WERI-Rb-1 (cell line): ENCODE results near the gene IPO4.
"Not testable (repeated sequence)": the region's sequence is repeated elsewhere in the genome, so short reads cannot be mapped to it uniquely, and the experiment has no call there.

Experiments used
- DNase-seq: peaks from one replicate; pipeline ENCODE4 v3.0.0-alpha.2; 2020
- H3K27ac ChIP-seq: fragments of 250-450 bp; sonication (Bioruptor Pico); 2 replicates; pipeline ENCODE4 v1.5.1; 2020; ENCODE audit warnings: mild to moderate bottlenecking, moderate library complexity
- H3K27me3 ChIP-seq: fragments of 250-450 bp; sonication (Bioruptor Pico); 2 replicates; pipeline ENCODE4 v1.5.1; 2021; ENCODE audit warnings: mild to moderate bottlenecking, low read depth, moderate library complexity; ENCODE audit not compliant: insufficient read depth, severe bottlenecking
- H3K36me3 ChIP-seq: fragments of 250-450 bp; sonication (Bioruptor Pico); 2 replicates; pipeline ENCODE4 v1.5.1; 2020; ENCODE audit warnings: mild to moderate bottlenecking, moderate library complexity
- H3K4me3 ChIP-seq: 2 replicates; pipeline ENCODE4 v1.5.1; 2011; ENCODE audit warnings: low read depth, mild to moderate bottlenecking, control low read depth, low read length
- H3K9me3 ChIP-seq: fragments of 250-450 bp; sonication (Bioruptor Pico); 2 replicates; pipeline ENCODE4 v1.5.1; 2021; ENCODE audit warnings: mild to moderate bottlenecking, moderate library complexity; ENCODE audit not compliant: severe bottlenecking
- CTCF ChIP-seq: IDR thresholded peaks from 2 replicates; pipeline ENCODE4 v1.5.1; 2011; ENCODE audit warnings: low read depth, mild to moderate bottlenecking, control low read depth, inconsistent platforms, low read length

The IPO4 gene

GRCh38 chr14:24231263-24232120 lies 42.9 kb upstream of the IPO4 start:
- Histone ChIP-seq H3K36me3 (peaks cover 23% of the 10 kb centered on the region), H3K9me3 (no peaks in the 10 kb centered on the region), H3K27me3 (no peaks in the 10 kb centered on the region), H3K27ac (peak overlapping the region; percentile 93), H3K4me3 (peak overlapping the region; percentile 71)
- DNase-seq, result no peak
- TF ChIP-seq CTCF, result no peak

- Histone ChIP-seq H3K9me3 (no peaks in the 10 kb centered on the region), H3K36me3 (peaks cover 7% of the 10 kb centered on the region), H3K27me3 (no peaks in the 10 kb centered on the region), H3K27ac (no peak overlapping the region), H3K4me3 (no peak overlapping the region)
- TF ChIP-seq CTCF, result no peak
- no peak for DNase-seq
These were observed 40.3 kb upstream of the IPO4 start for GRCh38 chr14:24228902-24229301.

- DNase-seq, result no peak
- Histone ChIP-seq H3K27me3 (no peaks in the 10 kb centered on the region), H3K9me3 (no peaks in the 10 kb centered on the region), H3K27ac (no peak overlapping the region), H3K36me3 (peaks cover 7% of the 10 kb centered on the region), H3K4me3 (no peak overlapping the region)
- TF ChIP-seq CTCF, result no peak
These were observed 37.9 kb upstream of the IPO4 start for GRCh38 chr14:24226473-24226872.

GRCh38 chr14:24224618-24225071 lies 36.0 kb upstream of the IPO4 start:
- Histone ChIP-seq H3K27me3 (no peaks in the 10 kb centered on the region), H3K4me3 (no peak overlapping the region), H3K27ac (no peak overlapping the region), H3K36me3 (peaks cover 7% of the 10 kb centered on the region), H3K9me3 (no peaks in the 10 kb centered on the region)
- TF ChIP-seq CTCF, result no peak
- no peak for DNase-seq

- not testable (repeated sequence) for H3K36me3 ChIP-seq, H3K27me3 ChIP-seq, H3K4me3 ChIP-seq, DNase-seq, H3K27ac ChIP-seq, H3K9me3 ChIP-seq
These were observed 34.4 kb upstream of the IPO4 start for GRCh38 chr14:24222987-24223386.

- Histone ChIP-seq H3K27ac (no peak overlapping the region), H3K9me3 (no peaks in the 10 kb centered on the region)
- no peak for DNase-seq
These were observed 30.9 kb upstream of the IPO4 start for GRCh38 chr14:24219521-24219920.

More at GRCh38 chr14:24219521-24219920, 30.9 kb upstream of the IPO4 start:
- no peaks in the 10 kb centered on the region; the same call in none of the 2 replicates for H3K36me3 ChIP-seq
- no peak overlapping the region for H3K4me3 ChIP-seq
- TF ChIP-seq CTCF, result no peak
- no peaks in the 10 kb centered on the region for H3K27me3 ChIP-seq
